OCI-LY1 (cell line): Measurements from ENCODE around the gene L3MBTL1.
"Not testable (repeated sequence)": the region's sequence is repeated elsewhere in the genome, so short reads cannot be mapped to it uniquely, and the experiment has no call there.

Experiments used
- CTCF ChIP-seq: fragments of 200-600 bp; sonication (generic), shearing (Covaris generic); IDR thresholded peaks from 2 replicates; pipeline ENCODE4 v1.5.1; 2017; ENCODE audit warnings: mild to moderate bottlenecking, antibody characterized with exemption, low read length, moderate library complexity, mixed read lengths
- EZH2 ChIP-seq: fragments of 200-600 bp; sonication (generic), shearing (Covaris generic); IDR thresholded peaks from 2 replicates; pipeline ENCODE4 v1.8.0; 2017; ENCODE audit warnings: borderline replicate concordance, mixed run types, mild to moderate bottlenecking, antibody characterized with exemption, low read length, moderate library complexity, mixed read lengths

GRCh38 chr20:43588526-43588925 is 81.0 kb downstream of the L3MBTL1 start:
- TF ChIP-seq EZH2, CTCF: not testable (repeated sequence)
